ENCODE results near the gene KITLG. TPM values are rescaled to one million over a fixed set of nuclear protein-coding genes. Genes with fewer than 3 reads are reported as not detected.

KITLG gene
- total RNA-seq, 1 donor from 2014 or later = not detected

- H3K9me3 Mint-ChIP-seq = no peaks in the 10 kb centered on the region
Observed at GRCh38 chr12:88529531-88530488, 50.5 kb downstream of the KITLG start.

GRCh38 chr12:88522961-88523360 is 57.3 kb downstream of the KITLG start:
- no peaks in the 10 kb centered on the region for H3K4me1 Mint-ChIP-seq
- ATAC-seq (ENCODE audit: low read depth) (no peak), DNase-seq (no peak)
- CTCF ChIA-PET = no interaction called here
- H3K4me3 Mint-ChIP-seq = no peak overlapping the region
- POLR2A ChIA-PET = no interaction called here
- intact Hi-C loops (cut with micrococcal nuclease) = no loop called here
- no peak for TF ChIP-seq CTCF (IDR thresholded peaks at IDR 0.05)
- no peak overlapping the region for H3K27ac Mint-ChIP-seq
- no peaks in the 10 kb centered on the region for H3K36me3 Mint-ChIP-seq (ENCODE audit: low read depth)
- H3K27me3 Mint-ChIP-seq = no peaks in the 10 kb centered on the region
- no peaks in the 10 kb centered on the region for H3K9me3 Mint-ChIP-seq

More at GRCh38 chr12:88529531-88530488, 50.5 kb downstream of the KITLG start:
- Mint-ChIP-seq H3K27me3 (no peaks in the 10 kb centered on the region), H3K27ac (no peak overlapping the region), H3K36me3 (ENCODE audit: low read depth) (no peaks in the 10 kb centered on the region), H3K4me3 (no peak overlapping the region), H3K4me1 (no peaks in the 10 kb centered on the region)
- POLR2A ChIA-PET = no interaction called here
- CTCF ChIA-PET = no interaction called here
- ATAC-seq (ENCODE audit: low read depth) = no peak
- no peak for TF ChIP-seq CTCF (IDR thresholded peaks at IDR 0.05)
- no peak for DNase-seq
- intact Hi-C loops (cut with micrococcal nuclease) = no loop called here

- ChIA-PET POLR2A (no interaction called here), CTCF (no interaction called here)
- DNase-seq (no peak), ATAC-seq (ENCODE audit: low read depth) (no peak)
- no peak for TF ChIP-seq CTCF (IDR thresholded peaks at IDR 0.05)
- Mint-ChIP-seq H3K9me3 (no peaks in the 10 kb centered on the region), H3K36me3 (ENCODE audit: low read depth) (no peaks in the 10 kb centered on the region), H3K4me1 (no peaks in the 10 kb centered on the region), H3K27me3 (no peaks in the 10 kb centered on the region), H3K27ac (no peak overlapping the region), H3K4me3 (no peak overlapping the region)
- intact Hi-C loops (cut with micrococcal nuclease) = no loop called here
Observed at GRCh38 chr12:88520436-88520820, 59.8 kb downstream of the KITLG start.

- ChIA-PET CTCF (no interaction called here), POLR2A (no interaction called here)
- H3K9me3 Mint-ChIP-seq = no peaks in the 10 kb centered on the region
- intact Hi-C loops (cut with micrococcal nuclease) = no loop called here
- no peaks in the 10 kb centered on the region for H3K36me3 Mint-ChIP-seq (ENCODE audit: low read depth)
- no peak for TF ChIP-seq CTCF (IDR thresholded peaks at IDR 0.05)
- no peak for DNase-seq
- H3K27me3 Mint-ChIP-seq = no peaks in the 10 kb centered on the region
- no peaks in the 10 kb centered on the region for H3K4me1 Mint-ChIP-seq
- ATAC-seq (ENCODE audit: low read depth) = no peak
- no peak overlapping the region for H3K27ac Mint-ChIP-seq
- H3K4me3 Mint-ChIP-seq = no peak overlapping the region
Observed at GRCh38 chr12:88519802-88520435, 60.4 kb downstream of the KITLG start.

GRCh38 chr12:88518863-88519403 is 61.3 kb downstream of the KITLG start:
- Mint-ChIP-seq H3K9me3 (no peaks in the 10 kb centered on the region), H3K4me1 (no peaks in the 10 kb centered on the region), H3K4me3 (no peak overlapping the region), H3K36me3 (ENCODE audit: low read depth) (no peaks in the 10 kb centered on the region), H3K27me3 (no peaks in the 10 kb centered on the region), H3K27ac (no peak overlapping the region)
- ChIA-PET POLR2A (no interaction called here), CTCF (no interaction called here)
- intact Hi-C loops (cut with micrococcal nuclease) = no loop called here
- ATAC-seq (ENCODE audit: low read depth) (no peak), DNase-seq (no peak)
- TF ChIP-seq CTCF (IDR thresholded peaks at IDR 0.05) = no peak
